HG02852 (cell line): ENCODE results near the gene NFKB2.

Experiments used
- ATAC-seq: cut with Tn5 transposase; IDR thresholded peaks from one replicate; pipeline ENCODE4 v1.9.1; 2021; ENCODE audit warnings: mild to moderate bottlenecking, moderate library complexity; ENCODE audit not compliant: unreplicated experiment

NFKB2 gene

GRCh38 chr10:102394079-102394800 is 1.3 kb upstream of the NFKB2 start:
- peak; percentile 82 for ATAC-seq

GRCh38 chr10:102394801-102395399 is 605 bp upstream of the NFKB2 start:
- peak; percentile 2 for ATAC-seq

GRCh38 chr10:102396317-102396650 is 779 bp downstream of the NFKB2 start:
- no peak for ATAC-seq

- no peak for ATAC-seq
Observed at GRCh38 chr10:102396730-102397151, 1.2 kb downstream of the NFKB2 start.

- no peak for ATAC-seq
Observed at GRCh38 chr10:102397222-102398171, 2.0 kb downstream of the NFKB2 start.

- no peak for ATAC-seq
Observed at GRCh38 chr10:102398172-102399020, 2.9 kb downstream of the NFKB2 start.

- ATAC-seq, result peak; percentile 44
Observed at GRCh38 chr10:102399217-102400021, 3.9 kb downstream of the NFKB2 start.

GRCh38 chr10:102400076-102400475 is 4.6 kb downstream of the NFKB2 start:
- ATAC-seq, result no peak

- no peak for ATAC-seq
Observed at GRCh38 chr10:102400598-102401341, 5.3 kb downstream of the NFKB2 start.

- ATAC-seq, result no peak
Observed at GRCh38 chr10:102401342-102401654, 5.8 kb downstream of the NFKB2 start.

GRCh38 chr10:102401735-102402511 is 6.4 kb downstream of the NFKB2 start:
- no peak for ATAC-seq

- ATAC-seq, result no peak
Observed at GRCh38 chr10:102402512-102402896, 7.0 kb downstream of the NFKB2 start.

GRCh38 chr10:102403115-102403514 is 7.6 kb downstream of the NFKB2 start:
- ATAC-seq, result no peak

GRCh38 chr10:102404361-102405107 is 9.0 kb downstream of the NFKB2 start:
- no peak for ATAC-seq

GRCh38 chr10:102405108-102405571 is 9.6 kb downstream of the NFKB2 start:
- no peak for ATAC-seq

- ATAC-seq, result no peak
Observed at GRCh38 chr10:102405632-102406031, 10.1 kb downstream of the NFKB2 start.

- ATAC-seq, result no peak
Observed at GRCh38 chr10:102406815-102407214, 11.3 kb downstream of the NFKB2 start.
